HG03103 (cell line): ENCODE data around the gene LDB2.

Source experiments
- ATAC-seq: cut with Tn5 transposase; IDR thresholded peaks from one replicate; pipeline ENCODE4 v1.9.1; 2021; ENCODE audit warnings: low read depth; ENCODE audit not compliant: unreplicated experiment

LDB2 gene

DNA sequence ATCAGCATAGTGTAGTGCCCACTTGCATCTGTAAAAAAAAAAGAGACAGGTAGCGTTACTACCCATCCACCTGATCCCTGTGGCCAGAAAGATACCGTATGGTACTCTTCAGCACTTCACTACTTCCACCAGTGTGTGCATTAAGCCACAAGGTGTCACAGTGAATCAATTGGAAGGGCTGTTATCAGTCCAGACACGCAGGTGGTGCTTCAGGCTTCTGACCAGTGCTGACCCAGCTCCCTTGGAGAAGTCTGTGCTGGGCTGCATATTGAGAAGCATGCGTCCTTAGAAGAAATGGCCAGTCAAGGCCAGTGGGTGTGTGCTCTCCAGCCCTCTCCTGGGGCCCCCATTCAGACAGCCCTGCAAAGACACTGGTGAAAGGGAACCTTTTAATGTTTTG, 10.6 kb downstream of the LDB2 start:
- no peak for ATAC-seq

DNA sequence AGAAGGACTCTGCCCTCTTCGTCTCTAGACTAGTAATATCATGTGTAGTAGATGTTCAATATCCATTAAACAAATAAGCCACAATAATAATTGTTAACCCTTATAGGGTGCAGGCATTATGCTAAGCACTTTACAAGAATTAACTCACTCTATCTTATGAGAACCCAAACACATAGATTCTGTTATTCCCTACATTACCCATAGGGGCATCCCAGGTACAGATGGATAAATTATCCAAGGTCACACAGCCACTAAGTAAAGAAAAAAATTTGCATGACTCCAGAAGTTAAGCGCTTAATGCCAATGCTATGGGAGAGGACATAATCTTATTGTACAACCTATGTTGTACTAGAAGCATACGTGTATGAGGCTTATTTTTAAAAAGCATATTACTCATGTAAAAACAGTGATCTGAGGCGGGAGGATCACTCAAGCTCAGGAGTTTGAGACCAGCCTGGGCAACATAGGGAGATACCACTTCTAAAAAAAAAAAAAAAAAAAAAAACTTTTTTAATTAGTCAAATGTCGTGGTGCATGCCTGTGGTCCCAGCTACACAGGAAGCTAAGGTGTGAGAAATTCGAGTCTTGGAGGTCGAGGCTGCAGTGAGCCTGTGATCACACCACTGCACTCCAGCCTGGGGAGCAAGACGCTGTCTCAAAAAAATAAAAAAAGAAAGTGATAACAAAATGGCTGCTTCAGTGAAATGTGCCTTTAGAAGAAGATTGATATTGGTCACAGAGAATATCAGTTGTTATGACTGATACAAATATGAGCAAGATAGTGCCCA, 13.6 kb downstream of the LDB2 start:
- no peak for ATAC-seq

DNA sequence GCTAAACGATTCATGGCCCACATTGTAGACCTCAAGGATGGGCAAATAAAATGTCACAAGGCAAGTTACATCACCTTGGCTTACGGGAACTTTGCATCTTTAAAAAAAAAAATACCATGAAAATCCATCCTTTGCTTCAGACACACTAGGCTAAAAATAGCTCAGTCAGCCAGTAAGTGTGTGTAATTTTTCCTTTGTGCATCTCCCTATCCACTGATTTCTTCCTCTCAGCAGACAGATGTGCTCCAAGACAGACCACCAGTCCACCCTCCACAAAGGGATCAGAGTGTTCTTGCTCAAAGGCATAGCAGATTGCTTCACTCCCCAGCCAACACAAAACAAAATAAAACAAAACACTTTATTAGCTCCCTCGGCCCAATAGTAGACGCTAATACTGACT, 14.6 kb downstream of the LDB2 start:
- ATAC-seq: no peak

DNA sequence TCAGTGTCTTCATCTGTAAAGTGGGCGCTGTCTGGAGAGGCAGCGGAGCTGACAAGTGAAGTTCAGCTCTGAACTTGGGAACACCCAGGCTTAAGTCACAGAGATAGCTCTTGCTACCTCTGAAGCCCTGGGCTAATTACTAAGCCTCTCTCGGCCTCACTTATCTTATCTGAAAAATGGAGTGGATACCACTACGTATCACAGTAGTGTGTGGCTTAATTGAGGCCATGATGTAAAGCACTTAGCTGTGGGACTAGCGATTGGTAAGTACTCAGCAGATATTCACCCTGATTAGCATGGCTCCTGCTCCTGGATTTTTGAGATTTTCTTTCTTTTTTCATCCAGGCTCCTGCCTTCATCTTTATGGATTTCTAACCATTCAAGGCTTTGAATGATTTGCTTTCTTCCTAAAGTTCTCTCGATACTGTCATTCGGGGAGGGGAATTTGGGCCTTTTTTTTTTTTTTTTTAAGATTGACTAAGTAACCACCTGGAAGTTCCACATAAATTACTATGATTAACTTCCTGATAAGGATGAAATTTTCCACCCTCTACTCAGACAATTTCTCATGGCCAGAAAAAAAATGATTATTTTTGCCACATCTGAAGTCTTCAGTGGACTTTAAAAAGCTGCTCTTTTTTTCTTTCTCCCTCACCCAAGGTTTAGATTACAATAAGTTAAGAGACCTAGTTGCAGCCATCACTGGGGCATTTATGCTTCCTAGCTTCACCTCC, 17.1 kb downstream of the LDB2 start:
- no peak for ATAC-seq

DNA sequence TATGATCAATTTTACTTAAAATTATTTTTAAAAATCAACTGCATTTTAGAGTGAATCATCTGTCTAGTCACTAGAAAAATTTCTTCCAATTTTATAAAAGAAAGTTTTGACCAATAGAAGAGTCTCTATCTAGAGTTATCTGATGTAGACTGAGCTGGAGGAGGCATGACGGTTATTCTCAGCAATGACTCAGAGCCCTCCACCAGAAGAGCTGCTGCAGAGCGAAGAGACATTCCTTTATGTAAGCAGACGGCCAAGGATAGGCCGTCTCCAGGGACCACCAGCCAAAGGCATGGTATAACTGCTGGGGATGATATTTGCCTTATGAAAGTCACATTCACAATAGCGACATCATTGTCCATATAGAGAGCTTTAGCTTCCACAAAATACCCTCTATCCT, 23.0 kb downstream of the LDB2 start:
- no peak for ATAC-seq

DNA sequence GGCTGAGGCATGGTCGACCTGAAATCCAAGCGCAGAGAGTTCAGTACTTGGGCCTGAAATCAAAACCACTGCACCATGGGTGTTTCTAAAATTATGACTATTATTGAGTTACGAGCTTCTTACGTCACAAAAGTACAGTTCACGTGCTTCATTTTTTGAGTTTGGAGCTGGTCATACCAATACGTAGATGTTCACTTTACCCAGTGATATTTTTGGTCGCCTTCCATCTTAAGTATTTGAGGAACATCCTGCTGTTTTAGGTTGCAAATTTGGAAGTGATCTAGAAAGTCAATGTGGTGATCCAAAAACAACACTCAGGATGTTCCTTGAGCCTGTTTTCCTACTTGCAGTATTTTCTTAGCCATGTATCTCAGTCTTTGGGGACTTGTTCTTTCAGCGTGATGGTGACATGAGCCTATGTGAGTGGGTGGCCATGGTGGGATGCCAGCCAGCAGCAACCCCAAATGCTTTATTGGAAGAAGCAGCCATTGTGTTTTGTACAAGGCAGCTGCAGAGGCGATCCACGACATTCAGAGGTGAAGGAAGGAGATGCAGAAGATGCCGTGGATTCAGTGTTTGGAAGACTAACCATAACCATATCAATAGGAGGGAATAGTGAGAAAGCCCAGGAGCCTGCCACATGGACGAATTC, 28.7 kb downstream of the LDB2 start:
- no peak for ATAC-seq

DNA sequence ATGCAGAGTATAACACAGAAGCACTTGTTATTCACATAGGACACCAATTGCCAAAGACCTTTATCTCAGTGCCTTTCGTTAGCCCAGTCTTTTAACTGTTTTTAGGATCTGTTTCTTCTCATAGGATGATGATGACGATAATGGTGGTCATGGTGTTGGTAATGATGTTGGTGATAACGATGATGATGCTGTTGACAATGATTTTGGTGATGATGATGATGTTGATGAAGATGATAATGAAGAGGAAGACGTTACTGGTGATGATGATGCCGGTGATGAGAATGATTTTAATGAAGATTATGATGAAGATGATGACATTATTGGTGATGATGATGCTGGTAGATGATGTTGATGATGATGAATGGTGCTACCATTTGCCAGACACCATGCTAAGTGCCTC, 29.8 kb downstream of the LDB2 start:
- no peak for ATAC-seq

DNA sequence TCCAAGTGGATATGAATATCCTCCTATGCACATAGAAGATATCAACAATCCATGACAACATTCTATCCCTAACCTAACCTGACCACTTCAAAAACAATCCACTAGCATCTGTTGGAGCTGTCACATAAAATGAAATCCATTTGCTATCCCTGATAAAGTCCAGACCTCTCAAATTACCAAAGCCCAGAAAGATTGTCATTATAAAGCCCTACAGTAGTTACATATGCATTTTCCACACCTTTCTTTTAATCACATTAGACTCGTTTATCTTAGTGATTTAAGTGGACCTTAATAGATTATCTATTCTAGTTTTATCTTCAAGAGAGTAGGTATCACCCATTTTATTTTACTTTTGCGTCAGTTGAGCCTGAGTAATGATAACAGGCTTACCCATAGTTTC, 30.6 kb downstream of the LDB2 start:
- no peak for ATAC-seq

DNA sequence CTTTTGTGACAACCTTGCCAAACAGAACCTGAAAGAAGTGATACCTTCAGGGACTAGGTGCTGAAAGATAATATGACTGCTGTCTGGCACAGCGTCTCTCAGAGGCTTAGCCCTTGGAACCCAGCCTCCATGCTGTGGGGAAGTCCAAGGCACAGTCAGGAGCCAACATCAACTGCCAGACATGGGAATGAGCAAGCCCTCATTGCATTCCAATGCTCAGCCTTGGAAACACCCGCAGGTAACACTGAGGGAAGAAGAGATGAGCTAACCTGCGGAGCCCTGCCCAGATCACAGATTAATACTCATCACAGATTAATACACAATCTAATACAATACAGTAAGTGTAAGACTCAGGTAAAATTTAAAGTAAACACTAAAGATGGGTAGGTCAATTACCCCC, 31.5 kb downstream of the LDB2 start:
- no peak for ATAC-seq

DNA sequence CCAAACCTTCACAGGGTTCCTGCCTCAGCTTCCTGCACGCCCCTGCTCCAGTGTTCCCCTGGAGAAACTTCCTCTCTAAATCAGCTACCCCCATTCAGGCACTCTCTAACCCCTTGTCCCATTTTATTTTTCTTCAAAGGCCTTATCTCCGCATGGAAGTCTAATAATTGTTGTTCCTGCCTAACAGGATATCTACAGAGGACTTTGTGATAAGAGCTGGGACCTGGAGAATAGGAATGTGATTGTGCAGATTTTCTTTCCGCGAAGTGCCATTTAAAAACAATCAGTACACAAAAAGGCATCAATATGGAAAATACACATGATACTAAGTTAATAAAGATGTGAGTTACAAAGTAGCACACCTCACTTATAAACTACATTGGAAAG, 32.6 kb downstream of the LDB2 start:
- ATAC-seq: no peak

DNA sequence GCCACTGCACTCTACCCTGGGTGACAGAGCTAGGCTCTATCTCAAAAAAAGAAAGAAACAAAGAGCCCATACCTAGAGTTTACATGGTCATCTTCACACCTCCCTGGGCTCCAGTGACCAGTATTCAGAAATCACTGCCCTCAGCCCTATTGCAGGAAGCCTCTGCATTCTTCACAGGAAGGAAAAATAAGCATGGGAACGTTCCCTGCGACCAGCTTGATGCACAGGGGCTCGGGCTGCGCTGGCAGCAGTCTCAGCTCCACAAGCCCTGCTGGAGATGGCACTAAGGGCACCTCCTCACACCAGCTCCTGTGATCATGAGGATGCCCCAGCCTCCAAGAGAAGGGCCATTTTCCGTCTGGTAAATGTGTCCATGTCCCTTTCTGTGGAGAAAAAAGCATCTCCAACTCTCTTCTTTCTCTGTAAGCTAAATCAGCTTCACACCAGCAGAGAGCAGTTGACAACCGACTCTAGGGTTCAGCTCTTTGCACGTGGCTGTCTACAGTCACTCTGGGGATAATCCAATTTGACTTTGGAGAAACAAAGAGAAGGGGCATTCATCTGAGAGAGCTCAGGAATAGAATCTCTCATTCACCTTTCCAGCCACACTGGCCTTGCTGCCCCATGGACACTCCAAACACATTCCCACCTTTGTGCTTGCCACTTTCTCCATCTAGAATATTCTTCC, 33.1 kb downstream of the LDB2 start:
- ATAC-seq: no peak

DNA sequence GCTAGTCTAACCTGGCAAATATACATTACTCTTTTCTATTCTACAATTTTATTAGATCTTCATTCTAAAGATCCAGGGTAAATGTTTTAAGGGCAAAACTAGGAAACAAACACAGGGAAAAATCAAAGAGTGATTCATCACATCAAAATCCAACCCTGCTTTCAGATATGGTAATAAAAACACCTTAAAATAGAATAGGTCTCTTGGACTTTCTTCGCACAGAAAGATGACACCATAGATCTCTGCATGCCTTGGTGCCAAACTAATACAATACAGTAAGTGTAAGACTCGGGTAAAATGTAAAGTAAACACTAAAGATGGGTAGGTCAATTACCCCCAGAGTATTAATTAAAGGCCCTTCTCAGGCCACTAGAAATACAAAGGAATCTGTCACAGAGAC, 34.2 kb downstream of the LDB2 start:
- ATAC-seq: no peak

DNA sequence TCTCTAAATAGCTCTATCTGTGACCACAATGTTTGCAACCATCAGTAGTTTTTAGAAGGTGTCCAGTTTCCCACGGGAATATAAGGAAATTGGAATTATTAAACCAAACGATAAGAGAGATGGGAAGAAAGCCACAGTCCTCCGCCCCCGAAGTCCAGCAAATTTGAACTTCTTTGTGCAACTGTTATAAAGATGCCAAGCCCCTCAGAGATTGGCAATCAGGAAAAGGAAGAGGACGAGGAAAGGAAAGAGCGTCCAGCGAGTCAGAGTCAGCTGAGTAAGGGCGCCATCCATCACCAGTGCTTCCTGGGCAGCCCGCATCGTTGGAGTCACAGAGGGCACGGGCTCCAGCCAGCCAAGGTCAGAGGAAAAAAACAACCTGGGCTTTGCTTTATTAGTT, 35.7 kb downstream of the LDB2 start:
- ATAC-seq: no peak

DNA sequence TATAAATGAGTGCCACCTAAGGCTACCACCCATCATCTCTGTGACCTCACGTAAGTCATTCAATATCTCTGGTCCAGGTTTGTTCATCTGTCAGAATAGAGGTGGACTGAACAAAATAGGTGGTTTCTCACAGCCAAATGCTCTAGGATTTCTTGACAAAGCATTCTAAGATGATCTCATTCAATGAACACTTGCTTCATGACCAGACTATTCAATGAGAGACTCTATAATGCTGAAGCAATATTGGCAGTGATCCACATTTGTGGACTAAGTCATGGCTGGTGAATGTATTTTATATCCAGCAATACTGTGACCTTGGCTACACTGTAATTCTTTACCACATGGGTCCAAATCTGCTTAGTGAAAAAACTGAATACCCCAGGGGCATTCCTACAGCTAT, 37.9 kb downstream of the LDB2 start:
- no peak for ATAC-seq

DNA sequence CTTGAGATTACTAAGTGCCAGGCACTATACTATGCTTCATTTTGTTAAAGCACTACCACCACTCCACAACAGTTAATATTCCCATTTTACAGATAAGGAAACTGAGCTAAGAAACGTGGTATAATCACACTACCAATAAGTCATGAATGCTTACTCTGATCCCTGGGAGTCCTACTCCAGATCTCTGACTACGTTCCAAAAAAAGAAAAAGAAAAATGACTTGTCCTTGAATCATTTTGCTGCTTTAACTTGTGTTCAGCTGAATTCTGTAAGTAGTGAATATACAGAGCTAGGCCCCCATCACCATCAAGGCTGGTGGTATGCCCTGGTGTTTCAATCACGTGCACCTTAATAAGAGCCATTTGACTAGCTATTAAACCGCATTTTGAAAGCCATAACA, 39.4 kb downstream of the LDB2 start:
- ATAC-seq: no peak

DNA sequence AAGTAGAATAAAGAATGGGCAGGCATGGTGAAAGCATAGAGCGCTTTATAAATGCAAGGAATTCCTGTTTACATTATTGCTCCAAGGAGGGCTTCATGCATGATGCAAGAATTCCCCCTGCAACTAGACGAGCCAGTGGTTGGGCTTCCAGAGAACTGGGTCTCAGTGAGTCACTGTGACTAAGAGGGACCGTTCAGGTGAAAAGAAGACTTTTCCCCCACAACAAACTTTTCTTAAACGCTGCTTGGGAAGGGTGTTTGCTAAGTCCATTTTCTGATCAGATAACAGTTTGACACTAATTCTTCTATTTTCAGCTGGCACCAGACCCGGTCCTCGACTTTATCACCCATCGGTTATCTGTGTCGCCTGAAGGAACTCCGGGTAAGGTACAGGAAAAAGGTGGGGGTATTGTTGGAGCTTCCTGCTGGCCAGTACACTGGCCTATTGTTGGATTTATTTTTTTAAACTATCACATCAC, 40.1 kb downstream of the LDB2 start:
- ATAC-seq: no peak

DNA sequence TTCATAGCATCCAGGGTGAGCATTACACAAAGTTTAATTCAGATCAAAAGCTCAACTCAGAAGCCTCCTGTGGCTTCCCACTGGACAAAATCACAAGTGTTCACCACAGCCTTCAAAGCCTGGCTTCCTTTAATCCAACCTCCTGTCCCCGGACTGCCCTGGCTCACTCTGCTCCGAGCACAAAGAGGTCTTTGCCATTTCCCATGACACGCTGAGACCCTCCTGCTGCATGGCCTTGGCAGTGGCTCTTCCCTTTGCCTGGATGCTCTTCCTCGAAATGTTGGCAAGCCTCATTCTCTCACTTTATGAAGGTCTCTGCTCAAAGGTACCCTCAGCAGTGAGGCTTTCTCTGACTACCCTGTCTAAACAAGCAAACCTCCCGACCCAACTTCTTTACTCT, 41.0 kb downstream of the LDB2 start:
- no peak for ATAC-seq

DNA sequence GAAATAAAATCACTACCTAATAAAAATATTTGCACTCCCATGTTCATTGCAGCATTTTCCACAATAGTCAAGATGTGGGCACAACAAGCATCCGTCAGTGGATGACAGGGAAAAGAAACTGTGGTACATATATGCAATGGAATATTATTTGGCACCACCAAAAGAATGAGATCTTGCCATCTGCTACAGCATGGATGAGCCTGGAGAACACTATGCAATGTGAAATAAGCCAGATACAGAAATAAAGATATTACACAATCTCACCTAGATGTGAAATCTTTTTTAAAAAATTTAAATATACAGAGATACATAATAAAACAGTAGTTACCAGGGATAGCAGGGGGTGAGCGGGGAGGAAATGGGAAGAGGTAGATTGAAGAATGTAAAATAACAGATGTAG, 44.8 kb downstream of the LDB2 start:
- no peak for ATAC-seq

DNA sequence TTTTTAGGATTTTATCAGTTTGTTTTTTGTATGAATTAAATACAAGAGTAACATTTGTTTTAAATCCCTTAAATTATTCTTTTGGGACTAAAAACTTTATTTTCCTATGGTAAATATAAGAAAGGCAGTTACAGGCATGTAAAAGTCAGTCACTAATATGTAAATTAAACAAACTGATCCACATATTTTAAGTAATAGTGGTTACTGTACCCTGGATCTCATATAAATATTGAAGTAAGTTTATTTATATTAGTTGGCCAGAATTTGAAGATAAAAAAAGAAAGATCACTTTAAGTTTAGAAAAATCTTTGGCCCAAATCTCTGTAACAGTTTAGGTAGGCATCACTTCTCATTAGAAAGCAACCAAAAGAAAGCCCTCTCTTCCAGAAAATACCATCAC, 45.8 kb downstream of the LDB2 start:
- ATAC-seq: no peak

DNA sequence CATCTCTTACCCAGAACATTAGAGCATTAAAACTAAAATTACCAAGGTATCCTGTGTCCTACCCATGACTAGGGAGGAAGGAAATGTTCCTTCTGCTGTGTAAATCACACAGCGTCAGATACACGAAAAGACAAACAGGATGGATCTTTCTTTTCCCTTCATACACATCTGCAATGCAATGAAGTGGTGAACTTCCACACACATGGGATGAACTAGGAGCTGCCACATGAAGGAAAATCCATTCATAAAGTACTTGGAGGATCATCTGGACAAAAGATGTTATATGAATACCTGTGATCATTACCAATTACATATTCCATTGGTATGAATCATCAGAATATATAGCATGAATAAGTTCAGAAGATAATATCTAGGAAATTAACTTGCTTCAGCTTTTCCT, 46.2 kb downstream of the LDB2 start:
- ATAC-seq: no peak

DNA sequence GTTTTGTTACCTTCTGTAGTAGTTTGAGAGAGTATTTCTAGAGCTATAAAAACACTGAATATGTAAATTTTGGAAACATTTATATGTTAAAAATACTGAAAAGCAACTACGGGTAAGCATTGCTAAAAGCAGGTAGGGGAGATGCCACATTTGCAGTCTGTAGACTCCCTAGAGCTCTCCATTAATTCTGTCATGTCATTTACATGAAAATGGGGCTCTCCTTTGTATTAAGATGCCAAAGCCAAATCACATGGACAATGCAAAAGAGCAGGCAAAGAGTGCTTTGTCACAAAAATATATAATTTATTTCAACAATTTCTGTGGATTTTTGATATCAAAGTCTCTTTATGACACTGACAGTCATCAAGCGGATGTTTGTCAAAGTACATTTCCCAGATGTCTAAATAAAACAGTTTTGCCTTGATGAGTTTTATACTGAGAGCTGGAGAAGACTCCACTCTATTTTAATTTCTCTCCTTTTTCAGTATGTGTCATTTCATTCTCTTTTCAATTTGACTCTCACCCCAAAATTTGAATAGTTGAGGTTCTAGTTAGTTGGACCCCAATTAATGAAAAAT, 51.8 kb downstream of the LDB2 start:
- no peak for ATAC-seq
